ENCODE results near the gene ZNF132.
A peak's percentile ranks its signal among the peaks of the same experiment; 100 is the strongest.
"Not testable (repeated sequence)": the region's sequence is repeated elsewhere in the genome, so short reads cannot be mapped to it uniquely, and the experiment has no call there.

The ZNF132 gene

DNA sequence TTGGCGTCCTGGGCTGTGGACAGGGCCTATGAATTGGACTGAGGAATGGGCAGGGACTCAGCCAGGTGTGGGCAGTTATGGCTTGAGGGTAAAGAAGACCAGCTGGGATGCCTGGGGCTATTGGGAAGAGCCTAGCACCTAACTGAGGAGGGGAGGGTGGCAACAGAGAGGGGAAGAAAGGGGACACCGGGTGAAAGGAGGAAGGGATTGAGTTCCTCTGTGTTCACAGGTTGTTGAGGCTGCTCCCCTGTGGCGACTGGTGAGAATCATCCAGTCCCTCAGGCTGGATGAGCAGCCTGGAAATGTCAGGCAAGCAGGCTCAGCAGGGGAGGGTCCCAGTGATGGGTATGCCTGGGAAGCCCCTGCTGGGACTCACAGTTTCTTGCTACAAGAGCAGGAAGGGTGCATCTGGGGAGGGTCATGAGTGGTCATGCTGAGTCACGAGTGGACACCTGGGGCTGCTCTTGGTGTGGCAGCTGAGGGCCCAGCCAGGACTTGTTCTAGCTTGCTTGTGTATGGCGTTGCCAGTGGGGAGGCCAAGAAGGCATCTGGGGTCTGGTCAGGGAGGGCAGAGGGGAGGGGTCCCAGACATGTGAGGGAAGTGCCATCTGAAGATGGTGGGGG is 28.4 kb upstream of the ZNF132 start:
- DNase-seq (ENCODE audit: low read depth in 1 of 2, low spot score in 1 of 2), result no peak

DNA sequence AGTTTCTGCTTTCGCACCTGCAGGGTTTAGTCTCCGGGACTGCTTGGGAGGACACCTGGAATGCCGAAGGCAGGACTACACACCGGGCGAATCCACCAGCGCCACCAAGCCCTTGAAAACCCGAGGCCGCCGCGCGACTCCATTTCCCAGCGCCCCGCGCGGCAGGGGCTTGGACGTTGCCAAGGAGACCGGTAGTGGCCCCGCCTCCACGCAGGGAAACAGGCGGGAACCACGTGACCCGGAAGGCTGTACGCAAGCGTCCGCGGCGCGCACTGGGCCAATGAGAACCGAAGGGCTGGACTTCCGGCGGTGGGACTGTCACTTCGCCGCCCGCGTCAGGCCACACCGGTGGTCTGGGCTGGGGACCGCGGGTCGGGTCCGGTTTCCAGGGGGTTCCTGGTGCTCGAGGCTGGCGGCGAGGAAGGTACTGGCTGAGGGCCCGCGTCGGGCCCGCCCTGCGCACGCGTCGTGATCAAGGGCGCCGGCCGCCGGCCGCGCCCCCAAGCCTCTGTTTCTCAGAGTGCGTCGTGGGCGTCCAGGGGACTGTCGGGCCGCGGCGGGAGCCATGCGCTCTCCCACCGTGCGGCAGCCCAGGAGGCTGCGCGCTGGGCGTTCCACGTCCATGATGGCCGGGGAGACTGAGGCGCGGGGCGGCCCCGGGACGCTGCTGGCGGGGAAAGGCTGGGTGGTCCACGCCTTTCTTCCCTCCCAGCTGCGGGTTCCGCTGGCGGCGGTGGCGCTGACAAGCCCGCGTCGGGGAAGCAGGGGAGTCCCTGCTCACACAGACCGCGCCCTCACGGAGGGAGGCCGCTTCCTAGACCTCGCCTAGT is 27.0 kb upstream of the ZNF132 start, which contains the start of gene ZNF324:
ZNF324 (plus strand) TSS at position 321 of the 830 bp plus-strand sequence. CDS start 2,106 bp downstream, outside the sequence.
- DNase-seq (ENCODE audit: low read depth in 1 of 2, low spot score in 1 of 2), result peak; percentile 96

GRCh38 chr19:58466089-58466759 is 26.3 kb upstream of the ZNF132 start:
- DNase-seq (ENCODE audit: low read depth in 1 of 2, low spot score in 1 of 2), result no peak

- DNase-seq (ENCODE audit: low read depth in 1 of 2, low spot score in 1 of 2), result no peak
Measured at GRCh38 chr19:58460039-58460438, 20.1 kb upstream of the ZNF132 start.

DNA sequence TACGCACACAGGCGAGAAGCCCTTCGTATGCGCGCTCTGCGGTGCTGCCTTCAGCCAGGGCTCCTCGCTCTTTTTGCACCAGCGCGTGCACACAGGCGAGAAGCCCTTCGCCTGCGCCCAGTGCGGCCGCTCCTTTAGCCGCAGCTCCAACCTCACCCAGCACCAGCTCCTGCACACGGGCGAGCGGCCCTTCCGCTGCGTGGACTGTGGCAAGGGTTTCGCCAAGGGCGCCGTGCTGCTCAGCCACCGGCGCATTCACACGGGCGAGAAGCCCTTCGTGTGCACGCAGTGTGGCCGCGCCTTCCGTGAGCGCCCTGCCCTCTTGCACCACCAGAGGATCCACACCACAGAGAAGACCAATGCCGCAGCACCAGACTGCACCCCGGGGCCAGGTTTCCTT is 16.2 kb upstream of the ZNF132 start:
- DNase-seq (ENCODE audit: low read depth in 1 of 2, low spot score in 1 of 2), result no peak

- no peak for DNase-seq (ENCODE audit: low read depth in 1 of 2, low spot score in 1 of 2)
Measured at GRCh38 chr19:58455306-58455705, 15.4 kb upstream of the ZNF132 start.

DNA sequence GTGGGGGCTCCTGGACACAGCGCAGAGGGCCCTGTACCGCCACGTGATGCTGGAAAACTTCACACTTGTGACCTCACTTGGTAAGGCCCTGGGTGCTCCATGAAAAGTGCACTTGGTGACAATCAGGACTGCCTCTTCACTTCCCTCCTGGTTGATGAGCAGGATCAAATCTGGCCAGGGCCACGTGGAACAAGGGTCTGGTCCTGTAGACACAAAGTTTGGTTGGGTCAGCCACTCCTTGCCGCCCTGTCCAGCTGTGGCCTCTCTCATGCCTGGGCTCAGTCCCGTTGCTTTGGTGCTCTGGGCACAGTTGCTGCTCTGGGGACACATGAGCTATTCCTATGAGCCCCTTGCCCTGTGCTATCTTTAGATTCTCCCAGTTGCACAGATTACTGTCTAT is 13.8 kb upstream of the ZNF132 start:
- DNase-seq (ENCODE audit: low read depth in 1 of 2, low spot score in 1 of 2), result no peak

DNA sequence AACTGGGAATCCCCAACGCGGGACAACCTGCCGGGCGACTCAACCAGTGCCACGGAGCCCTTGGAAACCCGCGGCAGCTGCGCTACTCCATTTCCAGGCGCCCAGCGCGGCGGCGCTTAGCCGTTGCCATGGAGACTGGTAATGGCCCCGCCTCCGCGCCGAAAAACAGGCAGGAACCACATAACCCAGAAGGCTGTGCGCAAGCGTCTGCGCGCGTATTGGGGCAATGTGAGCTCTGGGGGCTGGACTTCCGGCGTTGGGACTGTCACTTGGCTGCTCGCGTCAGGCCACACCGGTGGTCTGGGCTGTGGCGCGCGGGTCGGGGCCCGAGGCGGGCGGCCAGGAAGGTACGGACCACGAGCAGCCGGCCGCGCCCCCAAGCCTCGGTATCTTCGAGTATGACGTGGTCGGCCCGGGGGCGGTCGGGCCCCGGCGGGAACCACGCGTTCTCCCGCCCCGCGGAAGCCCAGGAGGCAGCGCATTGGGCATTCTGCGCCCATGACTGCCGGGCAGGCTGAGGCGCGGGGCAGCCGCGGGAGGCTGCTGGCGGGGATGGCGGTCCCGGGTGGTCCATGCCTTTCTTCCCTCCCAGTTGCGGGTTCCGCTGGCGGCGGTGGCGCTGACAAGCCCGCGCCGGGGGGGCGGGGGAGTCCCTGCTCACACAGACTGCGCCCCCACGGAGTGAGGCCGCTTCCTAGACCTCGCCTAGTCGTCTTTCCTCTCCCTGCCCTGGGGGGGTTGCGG is 11.6 kb upstream of the ZNF132 start, which contains the start of gene ZNF324B:
ZNF324B (plus strand) TSS at position 265 of the 744 bp plus-strand sequence. CDS start 2,080 bp downstream, outside the sequence.
- DNase-seq (ENCODE audit: low read depth in 1 of 2, low spot score in 1 of 2), result peak; percentile 93 to 94

- DNase-seq (ENCODE audit: low read depth in 1 of 2, low spot score in 1 of 2), result no peak
Measured at GRCh38 chr19:58450856-58451357, 11.0 kb upstream of the ZNF132 start.

DNA sequence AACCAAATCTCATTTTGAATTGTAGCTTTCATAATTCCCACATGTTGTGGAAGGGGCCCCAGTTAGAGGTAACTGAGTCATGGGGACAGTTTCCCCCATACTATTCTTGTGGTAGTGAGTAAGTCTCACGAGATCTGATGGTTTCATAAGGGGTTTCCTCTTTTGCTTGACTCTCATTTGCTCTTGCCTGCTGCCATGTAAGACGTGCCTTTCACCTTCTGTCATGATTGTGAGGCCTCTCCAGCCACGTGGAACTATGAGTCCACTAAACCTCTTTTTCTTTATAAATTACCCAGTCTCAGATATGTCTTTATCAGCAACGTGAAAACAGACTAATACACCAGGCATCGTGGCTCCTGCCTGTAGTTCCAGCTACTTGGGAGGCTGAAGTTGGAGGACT is 10.0 kb upstream of the ZNF132 start:
- not testable (repeated sequence) for DNase-seq (ENCODE audit: low read depth in 1 of 2, low spot score in 1 of 2)

GRCh38 chr19:58448860-58449259 is 8.9 kb upstream of the ZNF132 start:
- DNase-seq (ENCODE audit: low read depth in 1 of 2, low spot score in 1 of 2), result not testable (repeated sequence)

DNA sequence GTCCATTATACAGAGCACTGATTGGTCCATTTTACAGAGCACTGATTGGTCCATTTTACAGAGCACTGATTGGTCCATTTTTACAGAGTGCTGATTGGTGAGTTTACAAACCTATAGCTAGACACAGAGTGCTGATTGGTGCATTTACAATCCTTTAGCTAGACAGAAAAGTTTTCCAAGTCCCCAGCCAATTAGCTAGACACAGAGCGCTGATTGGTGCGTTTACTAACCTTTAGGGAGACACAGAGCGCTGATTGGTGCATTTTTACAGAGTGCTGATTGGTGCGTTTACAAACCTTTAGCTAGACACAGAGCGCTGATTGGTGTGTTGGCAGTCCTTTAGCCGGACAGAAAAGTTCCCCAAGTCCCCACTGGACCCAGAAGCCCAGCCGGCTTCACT is 3.0 kb upstream of the ZNF132 start:
- not testable (repeated sequence) for DNase-seq (ENCODE audit: low read depth in 1 of 2, low spot score in 1 of 2)

DNA sequence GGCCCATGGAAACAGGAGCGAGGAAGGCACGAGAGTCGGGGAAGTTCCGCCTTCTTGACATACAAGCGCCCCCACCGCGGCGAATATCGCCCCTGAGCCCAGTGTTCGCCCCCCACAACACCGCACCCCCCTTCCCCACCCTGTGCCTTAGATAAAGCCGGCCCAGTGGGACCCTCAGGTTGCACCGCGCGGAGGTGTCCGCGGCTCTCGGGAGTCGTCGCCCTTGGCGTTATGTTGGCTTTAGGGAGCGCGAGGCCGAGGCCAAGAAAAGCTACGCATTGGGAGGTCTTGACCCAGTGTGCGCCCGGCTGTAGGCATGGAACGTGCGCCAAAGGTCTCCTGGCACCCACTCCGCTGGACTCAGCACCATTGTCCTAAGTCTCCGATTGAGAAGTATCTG is 603 bp upstream of the ZNF132 start:
- no peak for DNase-seq (ENCODE audit: low read depth in 1 of 2, low spot score in 1 of 2)

DNA sequence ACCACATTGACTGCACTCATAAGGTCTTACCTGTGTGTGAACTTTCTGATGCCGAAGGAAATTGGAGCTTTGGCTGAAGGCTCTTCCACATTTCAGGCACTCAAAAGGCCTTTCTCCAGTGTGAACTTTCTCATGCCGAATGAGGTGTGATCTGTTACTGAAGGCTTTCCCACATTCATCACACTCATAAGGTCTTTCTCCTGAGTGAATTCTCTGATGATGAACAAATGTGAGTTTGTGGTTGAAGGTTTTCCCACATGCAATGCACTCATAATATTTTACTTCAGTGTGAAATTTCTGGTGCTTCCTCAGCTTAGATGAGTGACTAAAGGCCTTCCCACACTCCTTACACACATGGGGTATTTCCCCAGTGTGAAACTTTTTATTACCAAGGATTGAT is 5.7 kb downstream of the ZNF132 start:
- DNase-seq (ENCODE audit: low read depth in 1 of 2, low spot score in 1 of 2), result no peak

DNA sequence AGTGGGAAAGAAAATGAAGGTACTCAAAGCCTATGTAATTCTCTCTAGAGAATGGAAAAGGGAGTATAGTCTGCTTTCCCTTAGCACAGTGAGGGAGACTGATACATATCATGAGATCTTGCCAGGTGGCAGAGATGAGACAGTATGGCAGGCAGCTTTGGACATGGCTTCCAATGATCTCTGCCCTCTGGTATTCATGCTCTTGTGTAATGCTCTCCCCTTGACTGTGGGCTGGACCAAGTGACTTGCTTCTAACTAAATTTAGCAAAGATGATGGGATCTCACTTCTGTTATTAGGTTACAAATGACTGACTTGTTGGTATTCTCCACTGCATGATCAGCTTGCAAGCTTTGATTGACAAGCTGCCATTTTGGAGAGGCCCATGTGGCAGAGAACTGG is 10.2 kb downstream of the ZNF132 start:
- no peak for DNase-seq (ENCODE audit: low read depth in 1 of 2, low spot score in 1 of 2)

- DNase-seq (ENCODE audit: low read depth in 1 of 2, low spot score in 1 of 2), result no peak
Measured at GRCh38 chr19:58428617-58429016, 11.3 kb downstream of the ZNF132 start.

DNA sequence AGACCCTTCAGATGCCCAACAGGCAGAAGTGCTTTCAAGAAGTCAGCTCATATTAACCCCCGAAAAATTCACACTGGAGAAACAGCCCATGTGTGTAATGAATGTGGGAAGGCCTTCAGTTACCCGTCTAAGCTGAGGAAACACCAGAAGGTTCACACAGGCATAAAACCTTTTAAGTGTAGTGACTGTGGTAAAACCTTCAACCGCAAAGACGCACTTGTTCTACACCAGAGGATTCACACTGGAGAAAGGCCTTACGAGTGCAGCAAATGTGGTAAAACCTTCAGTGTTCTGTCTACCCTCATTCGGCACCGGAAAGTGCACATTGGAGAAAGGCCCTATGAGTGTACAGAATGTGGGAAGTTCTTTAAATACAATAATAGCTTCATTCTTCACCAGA is 22.9 kb downstream of the ZNF132 start:
- DNase-seq (ENCODE audit: low read depth in 1 of 2, low spot score in 1 of 2), result no peak

DNA sequence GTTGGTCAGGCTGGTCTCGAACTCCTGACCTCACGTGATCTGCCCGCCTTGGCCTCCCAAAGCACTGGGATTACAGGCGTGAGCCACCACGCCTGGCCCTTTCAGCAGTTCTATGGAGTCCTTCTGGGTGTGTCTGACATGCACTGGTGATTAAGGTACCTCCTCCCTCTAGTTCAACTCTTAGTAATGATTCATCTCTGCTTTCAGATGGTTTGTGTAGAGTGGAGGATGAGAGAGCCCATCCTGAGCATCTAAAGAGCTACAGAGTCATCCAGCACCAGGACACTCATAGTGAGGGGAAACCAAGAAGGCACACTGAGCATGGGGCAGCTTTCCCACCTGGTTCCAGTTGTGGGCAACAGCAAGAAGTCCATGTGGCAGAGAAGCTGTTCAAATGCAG is 23.3 kb downstream of the ZNF132 start:
- no peak for DNase-seq (ENCODE audit: low read depth in 1 of 2, low spot score in 1 of 2)

DNA sequence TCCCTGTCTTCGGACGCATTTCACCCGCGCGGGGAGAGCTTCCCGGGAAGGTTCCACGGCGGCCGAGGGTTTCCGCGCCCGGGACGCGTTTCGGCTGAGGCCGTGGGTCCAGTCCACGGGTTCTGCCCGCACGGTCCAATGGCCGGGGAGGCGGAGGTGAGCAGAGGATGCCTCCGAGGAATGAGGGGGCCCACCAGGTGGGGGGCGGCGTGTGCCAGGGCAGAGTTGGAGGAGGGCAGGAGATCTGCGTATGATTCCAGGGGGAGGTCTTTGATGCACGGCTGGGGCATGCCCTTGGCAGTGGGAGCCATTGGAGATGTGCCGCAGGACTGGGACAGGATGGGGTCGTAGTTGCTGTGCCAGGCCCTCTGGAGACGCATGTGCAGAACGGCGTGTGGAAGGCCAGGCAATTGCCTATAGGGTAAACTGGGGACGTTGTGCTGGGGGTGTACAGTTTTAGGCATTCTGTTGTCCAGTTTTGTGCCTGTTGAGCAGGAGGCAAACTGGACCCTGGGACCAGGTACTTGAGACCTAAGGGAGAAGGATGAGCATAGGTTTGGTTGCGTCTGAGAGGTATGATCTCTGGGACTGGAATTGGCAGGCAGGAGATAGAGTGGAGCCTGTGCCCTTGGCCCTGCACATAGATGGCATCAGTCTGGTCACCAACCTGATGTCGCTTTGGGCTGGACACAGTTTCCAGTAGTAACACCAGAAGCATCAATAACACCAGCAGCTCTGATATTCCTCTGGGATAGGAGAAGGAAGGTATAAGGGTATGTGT is 30.8 kb downstream of the ZNF132 start:
- DNase-seq (ENCODE audit: low read depth in 1 of 2, low spot score in 1 of 2), result no peak
